GM19193 (cell line): ENCODE data around the gene GSS.

ENCODE experiments used
- POLR2A ChIP-seq: IDR thresholded peaks from 4 replicates; pipeline ENCODE4 v1.6.1; 2011; ENCODE audit not compliant: insufficient read depth, insufficient read length; ENCODE audit errors: extremely low read depth

The GSS gene

DNA sequence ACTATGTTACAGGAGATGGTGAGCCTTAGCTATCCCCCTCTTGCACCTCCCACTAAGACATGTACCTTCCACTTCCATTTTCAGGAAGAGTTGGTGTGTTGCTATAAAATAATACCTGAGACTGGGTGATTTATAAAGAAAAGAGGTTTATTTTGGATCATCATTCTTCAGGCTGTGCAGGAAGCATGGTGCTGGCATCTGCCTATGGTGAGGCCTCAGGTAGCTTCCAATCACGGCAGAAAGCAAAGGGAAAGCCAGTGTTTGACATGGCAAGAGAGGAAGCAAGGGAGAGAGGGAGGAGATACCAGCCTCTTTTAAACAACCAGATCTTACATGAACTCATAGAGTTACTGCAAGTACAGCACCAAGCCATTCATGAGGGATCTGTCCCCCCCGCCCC lies 32.2 kb downstream of the GSS start:
- TF ChIP-seq POLR2A, result no peak

DNA sequence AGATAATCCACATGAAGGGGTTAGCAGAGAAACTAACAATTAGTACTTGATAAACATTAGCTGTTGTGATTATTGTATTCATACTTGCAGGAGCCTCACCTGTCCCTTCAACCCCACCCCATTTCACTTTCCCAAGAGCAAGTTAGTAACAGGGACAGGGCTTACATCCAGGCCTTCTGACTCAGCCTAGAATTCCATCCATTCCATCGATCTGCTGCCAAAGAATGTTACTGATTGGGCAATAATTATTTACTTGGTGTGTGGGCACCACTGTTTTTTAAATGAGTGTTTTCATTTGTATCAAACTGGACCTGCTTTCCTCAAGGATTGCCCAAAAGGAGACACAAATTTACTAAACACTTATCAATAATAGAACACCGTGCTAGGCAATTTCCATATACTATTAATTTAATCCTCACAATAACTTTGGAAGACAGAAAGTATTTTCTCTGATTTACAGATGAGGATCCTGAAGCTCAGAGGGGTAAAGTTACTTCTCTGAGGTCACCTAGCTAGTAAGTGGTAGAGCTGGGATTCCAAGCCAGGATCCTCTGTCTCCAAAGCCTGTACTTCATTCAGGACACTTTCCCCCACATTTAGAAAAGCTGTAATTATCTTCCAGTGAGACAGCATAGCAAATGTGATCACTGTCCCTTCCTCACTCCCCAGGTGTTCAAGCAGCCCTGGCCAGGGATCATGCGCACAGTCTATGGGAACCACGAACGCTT lies 32.8 kb downstream of the GSS start:
- no peak for TF ChIP-seq POLR2A

DNA sequence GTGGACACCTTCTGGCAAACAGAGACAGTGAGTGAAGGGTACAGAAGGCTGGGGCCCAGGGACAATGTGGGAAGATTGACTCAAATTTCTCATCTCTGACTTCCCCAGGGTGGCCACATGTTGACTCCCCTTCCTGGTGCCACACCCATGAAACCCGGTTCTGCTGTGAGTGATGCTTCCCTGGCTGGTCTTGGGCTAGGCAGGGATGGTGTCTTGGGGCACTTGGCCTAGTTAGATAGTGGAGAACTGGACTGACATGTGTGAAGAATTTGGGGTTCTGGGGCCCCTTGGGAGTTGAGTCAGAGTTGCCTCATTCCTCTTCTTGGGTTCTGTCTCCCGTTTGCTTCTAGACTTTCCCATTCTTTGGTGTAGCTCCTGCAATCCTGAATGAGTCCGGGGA lies 34.2 kb downstream of the GSS start:
- TF ChIP-seq POLR2A, result no peak

DNA sequence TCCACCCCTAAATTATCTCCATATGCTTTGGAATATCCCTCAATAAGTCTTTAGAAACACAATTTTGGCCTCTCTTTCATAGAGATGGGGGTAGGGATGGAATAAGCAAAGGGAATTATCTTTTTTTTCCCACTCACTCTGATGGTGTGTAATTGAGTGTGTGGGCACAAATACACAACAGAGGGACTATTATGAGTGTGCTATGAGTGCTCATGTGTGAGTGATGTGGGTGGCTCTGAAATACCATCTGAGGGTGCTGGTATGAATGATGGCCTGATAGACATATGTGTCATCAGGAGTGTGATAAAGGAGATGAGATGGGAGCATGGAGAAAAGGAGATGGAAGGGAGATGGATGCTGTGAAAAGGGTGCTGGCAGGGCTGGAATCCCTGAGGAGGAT lies 35.6 kb downstream of the GSS start:
- TF ChIP-seq POLR2A, result no peak

DNA sequence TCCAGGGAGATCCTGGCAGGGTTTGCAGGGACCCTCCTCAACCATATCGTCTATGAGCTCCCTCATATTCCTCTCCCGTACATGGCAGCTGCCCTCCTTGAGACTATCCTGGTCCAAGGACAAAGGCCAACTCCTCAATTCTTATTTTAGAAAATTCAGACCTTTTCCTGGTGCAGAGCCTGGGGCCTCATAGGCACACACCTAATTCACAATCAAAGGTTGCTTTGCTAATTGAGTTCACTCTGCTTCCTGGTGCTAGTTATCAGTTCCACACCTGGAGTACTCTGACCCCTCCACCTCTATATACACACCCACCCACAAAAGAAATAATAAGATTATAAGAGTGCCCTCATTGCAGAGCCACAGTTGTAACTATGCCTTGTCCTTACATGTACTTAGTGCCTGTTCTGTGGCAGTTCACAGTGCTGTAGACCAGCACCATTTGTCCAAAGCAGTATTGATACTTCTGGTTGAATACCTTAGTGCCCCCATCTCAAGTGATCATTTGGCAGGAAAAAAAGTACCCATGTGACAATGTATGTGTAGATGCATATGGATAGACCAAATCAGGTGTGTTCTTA lies 38.7 kb downstream of the GSS start:
- TF ChIP-seq POLR2A, result no peak

DNA sequence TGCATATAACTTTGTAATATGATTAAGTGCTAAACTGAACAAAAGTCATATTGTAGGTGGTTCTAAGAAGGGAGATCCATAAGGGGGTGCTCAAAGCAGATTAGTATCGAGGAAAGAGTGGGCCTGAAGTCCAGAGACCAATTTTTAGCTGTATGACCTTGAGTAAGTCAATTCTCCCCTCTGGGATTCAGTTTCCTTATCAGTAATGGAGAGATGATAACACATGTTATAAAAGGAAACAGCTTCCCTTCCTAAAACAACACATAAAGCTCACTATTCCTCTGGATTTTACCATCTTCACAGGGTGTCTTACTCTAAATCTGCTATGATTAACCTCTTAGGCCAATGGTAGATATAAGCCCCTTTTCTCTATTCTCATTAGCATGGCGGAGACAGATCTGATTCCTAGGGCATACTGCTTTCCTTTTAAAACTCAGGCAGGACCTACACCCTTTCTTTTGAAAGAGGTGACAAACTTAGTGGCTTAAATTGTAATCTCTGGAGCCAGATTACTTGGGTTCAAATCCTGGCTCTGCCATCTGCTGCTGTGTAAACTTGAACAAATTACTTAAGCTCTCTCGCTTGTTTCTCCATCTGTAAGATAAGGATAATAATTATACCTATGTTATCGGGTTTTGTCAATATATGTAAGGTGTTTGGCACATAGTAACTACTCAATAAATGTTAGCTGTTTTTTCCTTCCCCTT lies 39.7 kb downstream of the GSS start:
- TF ChIP-seq POLR2A, result no peak

DNA sequence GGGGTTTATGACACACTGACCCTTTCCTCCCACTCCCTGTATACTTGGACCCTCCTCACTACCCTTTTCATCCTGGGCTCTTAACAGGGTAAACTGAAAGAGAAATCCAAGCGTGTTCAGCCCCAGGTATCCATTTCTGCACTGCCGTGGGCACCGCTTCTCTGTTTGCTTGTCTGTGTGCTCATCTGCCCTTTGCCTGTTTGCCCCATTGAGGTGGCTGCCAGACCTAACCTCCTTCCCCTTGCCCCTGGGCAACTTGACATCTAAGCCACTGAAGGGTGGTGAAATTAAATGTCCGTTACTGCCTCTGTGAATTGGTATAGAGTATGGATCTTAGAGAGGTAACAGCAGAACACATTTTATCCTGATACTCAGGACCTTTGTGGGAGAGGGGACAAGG lies 40.5 kb downstream of the GSS start:
- no peak for TF ChIP-seq POLR2A

DNA sequence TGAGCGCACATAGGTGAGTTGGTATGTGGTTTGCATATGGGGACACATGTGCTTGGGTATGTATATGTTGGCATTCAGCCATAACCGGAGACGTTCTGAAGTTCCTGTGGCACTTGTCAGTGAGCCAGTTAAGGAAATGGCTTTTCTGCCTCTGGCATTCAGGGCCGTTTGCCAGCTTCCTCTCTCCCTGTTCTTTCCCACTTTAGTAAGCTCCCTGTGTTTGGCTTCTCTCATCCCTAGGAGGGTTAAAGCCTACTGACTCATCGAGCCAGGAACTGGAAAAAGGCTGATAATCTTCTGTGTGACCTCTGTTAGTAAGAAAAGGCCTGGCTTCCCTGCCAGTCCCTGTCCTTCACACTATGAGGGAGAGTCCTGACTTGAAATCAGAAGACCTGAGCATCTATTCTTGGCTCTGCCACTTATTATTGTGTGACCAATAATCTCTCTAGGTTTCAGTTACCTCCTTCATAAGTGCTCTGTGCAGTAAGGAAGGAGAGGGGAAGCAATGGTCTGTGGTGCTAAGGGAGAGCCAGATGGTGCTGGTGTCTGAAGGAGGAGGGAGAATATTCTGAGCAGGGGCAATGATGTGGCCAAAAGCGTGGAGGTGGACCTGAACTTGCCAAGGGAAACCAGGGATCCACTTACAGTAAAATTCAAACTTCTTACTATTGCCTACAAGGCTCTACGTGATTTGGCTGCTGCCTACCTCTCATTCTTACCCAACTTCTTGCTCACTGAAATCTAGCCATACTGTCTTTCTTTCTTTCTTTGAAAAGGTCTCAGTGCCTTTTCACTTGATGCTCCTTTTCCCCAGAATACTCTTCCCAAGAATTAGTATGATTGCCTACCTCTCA lies 47.8 kb downstream of the GSS start:
- TF ChIP-seq POLR2A, result no peak

DNA sequence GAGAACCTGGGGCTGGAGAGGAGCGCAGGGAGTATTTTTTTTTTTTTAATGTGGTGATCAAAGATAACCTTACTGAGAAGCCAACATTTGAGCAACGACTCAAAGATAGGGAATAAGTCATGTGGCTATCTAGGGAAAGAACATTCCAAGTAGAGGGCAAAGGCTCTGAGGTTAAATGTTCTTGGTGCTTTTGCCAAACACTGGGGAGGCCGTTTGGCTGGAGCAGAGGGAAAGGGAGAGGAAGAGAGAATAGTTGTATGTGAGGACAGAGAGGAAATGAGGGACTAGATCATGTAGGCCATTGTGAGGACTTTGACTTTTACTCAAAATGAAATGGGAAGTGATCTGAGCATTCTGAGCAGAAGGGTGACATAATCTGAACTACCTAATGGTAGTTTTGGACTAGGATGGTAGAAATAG lies 51.4 kb downstream of the GSS start:
- no peak for TF ChIP-seq POLR2A

DNA sequence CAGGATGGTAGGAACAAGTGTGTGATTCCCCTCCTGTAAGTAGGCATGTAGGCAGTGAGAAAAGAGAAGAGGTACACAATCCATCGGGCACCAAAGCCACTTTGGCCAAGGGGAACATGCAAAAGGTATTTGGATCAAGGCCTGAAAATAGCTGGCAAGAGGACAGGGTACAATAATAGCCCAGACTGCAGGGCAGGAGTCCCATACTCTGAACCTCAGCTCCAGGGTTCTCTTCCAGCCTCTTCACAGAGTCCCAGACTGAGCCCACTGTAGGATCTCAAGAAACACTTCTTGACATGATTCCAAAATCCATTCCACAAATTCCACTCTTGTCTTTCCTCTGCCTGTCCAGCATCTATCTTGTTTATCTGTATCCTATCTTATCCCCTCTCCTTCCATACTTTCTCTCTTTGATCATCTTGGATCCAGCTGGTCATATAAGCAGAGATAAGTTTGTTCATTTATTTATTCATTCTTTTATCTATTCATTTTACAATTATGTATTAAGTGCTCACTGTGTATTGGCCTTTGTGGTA lies 59.5 kb downstream of the GSS start:
- TF ChIP-seq POLR2A, result no peak

DNA sequence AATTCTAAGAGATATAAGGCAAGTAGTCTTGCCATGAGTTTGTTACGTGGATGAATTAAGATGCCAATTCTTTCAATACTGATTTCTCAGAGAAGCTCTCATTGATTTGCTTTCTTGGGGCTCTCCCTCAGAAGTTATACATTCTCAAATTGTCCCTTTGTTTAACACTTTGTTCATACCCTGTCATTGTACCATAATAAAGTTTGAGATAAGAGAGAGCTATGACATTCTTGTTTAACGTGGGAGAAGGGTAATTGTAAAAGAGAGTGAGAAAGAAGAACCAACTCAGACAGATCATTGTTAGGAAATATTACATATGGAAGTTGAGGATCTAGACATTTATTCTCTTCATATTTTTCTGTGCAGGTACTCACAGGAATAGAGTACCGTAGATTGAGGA lies 60.1 kb downstream of the GSS start:
- TF ChIP-seq POLR2A, result no peak

DNA sequence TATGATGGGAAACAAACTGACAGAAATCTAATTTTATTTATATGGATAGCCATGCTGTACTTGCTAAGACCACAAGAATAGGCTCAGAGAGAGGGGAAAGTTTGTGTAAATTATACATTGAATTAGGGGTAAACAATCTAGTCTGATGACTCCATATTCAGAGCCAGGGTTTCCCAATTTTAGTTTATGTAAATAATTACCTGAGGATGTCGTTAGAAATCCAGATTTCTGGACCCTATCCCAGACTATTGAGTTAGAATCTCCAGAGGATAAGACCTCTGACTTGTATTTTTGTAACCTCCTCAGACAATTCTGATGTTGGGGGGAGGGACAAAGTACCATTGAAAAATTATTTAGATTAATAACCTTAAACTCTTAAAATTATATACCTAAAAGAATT lies 60.9 kb downstream of the GSS start:
- no peak for TF ChIP-seq POLR2A

DNA sequence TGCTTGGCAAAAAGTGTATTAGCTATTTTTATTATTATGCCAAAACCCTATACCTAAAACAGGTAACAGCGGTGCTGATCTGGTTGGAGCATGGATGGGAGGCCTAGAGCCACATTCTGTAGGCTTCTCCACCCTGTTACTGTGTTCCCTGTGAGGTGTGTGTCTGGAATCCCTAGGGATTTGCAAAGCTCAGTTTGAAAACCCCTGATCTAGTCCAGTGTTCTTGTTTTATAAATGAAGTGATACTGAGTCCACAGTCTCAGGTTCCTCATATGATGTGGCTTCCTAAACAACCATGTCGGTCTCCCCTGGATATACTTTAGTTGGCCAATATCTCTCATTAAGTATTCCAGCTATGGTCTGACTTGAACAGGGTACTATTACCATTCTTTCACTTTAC lies 62.9 kb downstream of the GSS start:
- TF ChIP-seq POLR2A, result no peak

DNA sequence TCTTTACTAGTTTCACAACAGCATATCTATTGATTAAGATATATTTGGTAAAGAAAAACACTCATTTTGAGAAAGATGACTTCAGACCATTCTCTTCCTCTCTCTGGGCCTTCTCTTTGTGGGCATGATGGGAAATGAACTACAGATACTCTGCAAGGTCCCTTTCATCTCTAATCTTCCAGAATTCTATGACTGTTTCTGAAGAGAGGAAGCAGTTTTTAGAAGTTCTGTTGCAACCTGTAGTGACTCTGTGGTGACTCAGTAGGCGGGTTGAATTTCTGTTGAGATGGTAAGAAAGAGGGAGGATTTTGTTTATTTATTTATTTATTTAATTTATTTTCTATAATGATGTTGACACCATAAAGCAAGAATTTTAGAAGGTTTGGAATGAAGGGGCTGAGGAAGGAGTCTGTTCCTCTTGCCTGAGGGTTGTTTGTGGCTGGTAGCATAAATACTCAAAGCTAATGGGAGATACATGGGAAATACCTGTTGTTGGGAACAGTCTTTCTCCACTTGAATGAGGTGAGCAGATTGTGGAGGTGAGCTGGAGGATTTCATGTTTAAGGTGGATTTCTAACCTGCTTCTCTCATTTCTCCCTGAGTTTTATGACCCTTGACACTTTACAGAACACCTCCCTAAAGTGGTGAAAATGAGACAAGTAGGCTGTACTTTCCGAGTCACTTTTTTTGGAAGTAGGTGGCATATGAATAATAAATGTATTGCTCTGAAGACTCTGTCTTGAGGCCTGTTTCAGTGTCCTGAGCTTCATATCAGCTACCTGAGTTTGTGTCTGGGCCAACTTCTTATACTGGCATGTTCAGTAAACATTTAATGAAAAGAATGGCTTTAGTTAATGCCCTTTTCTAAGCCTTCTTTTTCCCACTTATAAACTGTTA lies 64.2 kb downstream of the GSS start:
- no peak for TF ChIP-seq POLR2A
